GM12878 (cell line): ENCODE measurements around the gene ARHGDIG. TPM values are rescaled to one million over a fixed set of nuclear protein-coding genes. Genes with fewer than 3 reads are reported as not detected.

Experiments
- ATAC-seq: fragments of 200-7000 bp; cut with Tn5 transposase; 3 replicates; pipeline ENCODE4 v1.9.1; 2020; ENCODE audit warnings: mild to moderate bottlenecking, moderate library complexity
- BruUV-seq: library from RNA; stranded (reverse); fragments of 400-500 nt; replicated peaks from 2 replicates; lab custom pipeline; 2021; lab: Mats Ljungman, UMichigan
- CTCF ChIA-PET: fragments of 300-600 bp; sonication (Branson Sonifier 250); formaldehyde crosslinking; extraction: SDS; loops from one replicate; lab custom pipeline; 2021; ENCODE audit warnings: inconsistent platforms; lab: Yijun Ruan, JAX
- POLR2A ChIA-PET: fragments of 350-600 bp; formaldehyde crosslinking; extraction: SDS; loops from one replicate; lab custom pipeline; 2021; ENCODE audit warnings: inconsistent platforms; lab: Charles Lee
- RAD21 ChIA-PET: fragments of 300-600 bp; sonication (Branson Sonifier 250); formaldehyde crosslinking; loops from one replicate; lab custom pipeline; 2023; ENCODE audit warnings: antibody characterized with exemption; ENCODE audit not compliant: unreplicated experiment; lab: Charles Lee
- SMC1A ChIA-PET: fragments of 300-600 bp; sonication (Branson Sonifier 250); formaldehyde crosslinking; loops from one replicate; lab custom pipeline; 2023; ENCODE audit not compliant: unreplicated experiment, uncharacterized antibody; lab: Charles Lee
- DNase-seq: peaks from one replicate; pipeline ENCODE4 v3.0.0-alpha.2; 2011; ENCODE audit warnings: low read depth, low spot score
- FAIRE-seq: peaks from 3 replicates; lab custom pipeline; 2011; peaks lifted over from hg19 to GRCh38; lab: Jason Lieb, UNC
- H2AFZ ChIP-seq: 2 replicates; pipeline ENCODE4 v1.6.0; 2011; ENCODE audit warnings: low read depth, low read length, control low read depth; ENCODE audit not compliant: control insufficient read depth
- H3K27ac ChIP-seq: 2 replicates; pipeline ENCODE4 v1.5.1; 2011; ENCODE audit warnings: control low read depth; ENCODE audit not compliant: control insufficient read depth, insufficient read depth
- H3K27me3 ChIP-seq, 2 experiments: replicated peaks in 1 of 2; 2 replicates each; pipeline versions ENCODE4 v1.6.0 to v1.6.1; 2011; ENCODE audit warnings: low read length in 1 of 2; ENCODE audit not compliant: control insufficient read depth in 2 of 2, insufficient read depth in 2 of 2
- H3K36me3 ChIP-seq, 2 experiments: 2 replicates each; pipeline ENCODE4 v1.5.1; 2011; ENCODE audit warnings: low read length in 1 of 2; ENCODE audit not compliant: control insufficient read depth in 2 of 2, insufficient read depth in 2 of 2
- H3K4me1 ChIP-seq: 2 replicates; pipeline ENCODE4 v1.6.1; 2011; ENCODE audit warnings: mild to moderate bottlenecking, low read length, moderate library complexity, mixed read lengths; ENCODE audit not compliant: control insufficient read depth, insufficient read depth
- H3K4me2 ChIP-seq: 2 replicates; pipeline ENCODE4 v1.6.0; 2011; ENCODE audit warnings: control low read depth; ENCODE audit not compliant: control insufficient read depth, insufficient read depth
- H3K4me3 ChIP-seq: fragments of 200-600 bp; sonication (generic); 2 replicates; pipeline ENCODE4 v1.5.1; 2016
- H3K79me2 ChIP-seq: 2 replicates; pipeline ENCODE4 v1.6.0; 2011; ENCODE audit warnings: low read length; ENCODE audit not compliant: control insufficient read depth, insufficient read depth
- H3K9ac ChIP-seq: 2 replicates; pipeline ENCODE4 v1.8.0; 2011; ENCODE audit warnings: low read length, control low read depth, mixed read lengths; ENCODE audit not compliant: control insufficient read depth, insufficient read depth
- H3K9me3 ChIP-seq: replicated peaks from 3 replicates; pipeline ENCODE4 v1.5.1; 2011; ENCODE audit warnings: mild to moderate bottlenecking, low read length; ENCODE audit not compliant: control insufficient read depth, insufficient read depth
- H4K20me1 ChIP-seq: 2 replicates; pipeline ENCODE4 v1.6.0; 2011; ENCODE audit not compliant: control insufficient read depth, insufficient read depth
- BMI1 ChIP-seq: fragments of 450-650 bp; IDR thresholded peaks from 2 replicates; pipeline ENCODE4 v1.6.1; 2016; ENCODE audit warnings: mild to moderate bottlenecking, moderate library complexity, borderline replicate concordance
- CHD1 ChIP-seq: IDR thresholded peaks from 2 replicates; pipeline ENCODE4 v1.6.1; 2012; ENCODE audit warnings: low read depth, low read length, improper control_type of control experiment
- CREB1 ChIP-seq: IDR thresholded peaks from 2 replicates; pipeline ENCODE4 v1.6.1; 2012; ENCODE audit warnings: low read depth, mild to moderate bottlenecking, inconsistent platforms
- EZH2 ChIP-seq: IDR thresholded peaks from 2 replicates; pipeline ENCODE4 v1.6.1; 2012; ENCODE audit warnings: low read depth, mild to moderate bottlenecking, control low read depth, inconsistent platforms, low read length, borderline replicate concordance; ENCODE audit not compliant: control insufficient read depth
- MEF2B ChIP-seq: fragments of 450-650 bp; IDR thresholded peaks from 2 replicates; pipeline ENCODE4 v1.6.1; 2018; ENCODE audit warnings: mild to moderate bottlenecking, moderate library complexity; ENCODE audit not compliant: partially characterized antibody, poor library complexity, severe bottlenecking
- MTA2 ChIP-seq: fragments of 450-650 bp; IDR thresholded peaks from 2 replicates; pipeline ENCODE4 v1.6.1; 2016; ENCODE audit warnings: low read depth, mild to moderate bottlenecking, moderate library complexity
- MXI1 ChIP-seq: fragments of 150-350 bp; IDR thresholded peaks from 2 replicates; pipeline ENCODE4 v1.6.1; 2011; ENCODE audit warnings: low read depth, mild to moderate bottlenecking, inconsistent platforms, low read length, improper control_type of control experiment
- NR2C2 ChIP-seq: IDR thresholded peaks from 2 replicates; pipeline ENCODE4 v1.6.1; 2011; ENCODE audit warnings: borderline replicate concordance, low read depth; ENCODE audit not compliant: control insufficient read depth, insufficient read length
- NR2F1 ChIP-seq: fragments of 450-650 bp; conservative IDR thresholded peaks from 2 replicates; pipeline ENCODE4 v1.6.1; 2017; ENCODE audit warnings: mild to moderate bottlenecking
- RCOR1 ChIP-seq: conservative IDR thresholded peaks from 2 replicates; pipeline ENCODE4 v1.6.1; 2012; ENCODE audit warnings: low read depth, low read length, improper control_type of control experiment
- RUNX3 ChIP-seq: IDR thresholded peaks from 2 replicates; pipeline ENCODE4 v1.6.1; 2012; ENCODE audit warnings: low read length, inconsistent platforms
- SMARCA5 ChIP-seq: fragments of 450-650 bp; IDR thresholded peaks from 2 replicates; pipeline ENCODE4 v1.6.1; 2017; ENCODE audit warnings: mild to moderate bottlenecking
- WGBS: methylation state at CpG from one replicate; pipeline ENCODE4 v1.1.6; 2016; ENCODE audit warnings: low lambda C conversion rate; ENCODE audit not compliant: insufficient replicate concordance, insufficient coverage; ENCODE audit errors: missing lambda C conversion rate; 5-methylcytosine and 5-hydroxymethylcytosine counted together
- in situ Hi-C: fragments of 300-500 bp; cut with MboI; formaldehyde crosslinking; loops from 9 replicates; pipeline ENCODE4 v1.14.3; 2018; ENCODE audit warnings: mixed read lengths
- intact Hi-C: fragments of 100-400 bp; cut with micrococcal nuclease; formaldehyde crosslinking; loops from one replicate; pipeline ENCODE4 v1.14.2; 2022; ENCODE audit not compliant: unreplicated experiment
- polyA plus RNA-seq, 11 experiments: library from polyadenylated mRNA; depleted of rRNA in 4 of 11; unstranded in 6 of 11; stranded (reverse) in 5 of 11; fragments of >200 nt; fragmentation: Nextera tagmentation in 4 of 11; fragmentation: Illumina TruSeq in 1 of 11; extraction: Ambion mirVana in 4 of 11; extraction: Trizol in 1 of 11; gene quantifications; 1 replicate in 1 of 11; 2 replicates in 10 of 11; pipeline versions ENCODE4 v1.2.1 to v1.2.3, GENCODE V29; 2011 to 2016; ENCODE audit warnings: inconsistent platforms in 2 of 11, missing spikeins in 2 of 11, low read depth in 1 of 11
- total RNA-seq, 4 experiments: library from RNA; depleted of rRNA in 3 of 4; stranded (reverse); fragments of >200 nt in 3 of 4; fragmentation: Illumina TruSeq in 1 of 4; extraction: Trizol in 1 of 4; gene quantifications; 2 replicates each; pipeline versions ENCODE4 v1.2.1 to v1.2.3, GENCODE V29; 2013 to 2021
- TF ChIP-seq, protein P1 (sequence below): fragments of 450-650 bp; conservative IDR thresholded peaks from 2 replicates; pipeline ENCODE4 v1.6.1; 2017; ENCODE audit warnings: mild to moderate bottlenecking, moderate library complexity

Gene ARHGDIG
- total and polyA plus RNA-seq, 10 of the 15 experiments (the other 5 are each of a cell fraction or from before 2014, with no cell fraction given) = not detected

DNA sequence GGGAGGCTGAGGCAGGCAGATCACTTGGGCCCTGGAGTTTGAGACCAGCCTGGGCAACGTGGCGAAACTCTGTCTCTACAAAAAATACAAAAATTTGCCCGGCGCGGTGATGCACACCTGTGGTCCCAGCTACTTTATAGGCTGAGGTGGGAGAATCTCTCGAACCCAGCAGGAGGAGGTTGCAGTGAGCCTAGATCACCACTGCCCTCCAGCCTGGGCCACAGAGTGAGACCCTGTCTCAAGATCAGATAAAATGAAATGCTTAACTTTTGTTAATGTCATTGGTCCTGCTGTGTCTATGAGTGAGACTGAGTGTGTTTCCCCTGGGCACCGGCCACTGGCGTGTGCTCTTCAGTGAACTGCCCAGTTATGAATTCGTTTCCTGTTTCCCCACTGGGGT is 35.3 kb upstream of the ARHGDIG start:
- no peak overlapping the region for H2AFZ ChIP-seq
- no peak for TF ChIP-seq RUNX3
- TF ChIP-seq BMI1 = no peak
- TF ChIP-seq CHD1 = no peak
- TF ChIP-seq SMARCA5 = no peak
- TF ChIP-seq, all 136 proteins: peak for 0
- CTCF ChIA-PET = no interaction called here
- H3K27ac ChIP-seq = no peak overlapping the region
- H3K4me1 ChIP-seq = peaks cover 17% of the 10 kb centered on the region
- H3K79me2 ChIP-seq = no peaks in the 10 kb centered on the region; the same call in 1 of the 2 replicates
- H3K4me3 ChIP-seq = no peak overlapping the region
- POLR2A ChIA-PET = interaction anchor here (1.0 kb wide), 1 partner anchor 10 kb away, joined by 4 read pairs; the partner anchor contains the start of gene FAM234A
- no peaks in the 10 kb centered on the region; a peak in 1 of 4 replicates for H3K36me3 ChIP-seq
- H3K27me3 ChIP-seq = no peaks in the 10 kb centered on the region
- no peak overlapping the region for H3K9ac ChIP-seq
- DNase-seq (no peak), FAIRE-seq (no peak), ATAC-seq (no peak)
- H3K9me3 ChIP-seq = no peaks in the 10 kb centered on the region
- RAD21 ChIA-PET = no interaction called here
- BruUV-seq = no TSS peak
- in situ Hi-C loops (no loop called here), intact Hi-C loops (no loop called here)
- H4K20me1 ChIP-seq = no peaks in the 10 kb centered on the region
- SMC1A ChIA-PET = no interaction called here
- H3K4me2 ChIP-seq = no peak overlapping the region
- 91% methylated on average over 9 of the region's 9 CpGs for WGBS

- FAIRE-seq (no peak), DNase-seq (no peak), ATAC-seq (no peak)
- ChIA-PET RAD21 (no interaction called here), SMC1A (no interaction called here), CTCF (no interaction called here), POLR2A (no interaction called here)
- Histone ChIP-seq H3K9ac (no peak overlapping the region), H3K27me3 (no peaks in the 10 kb centered on the region), H4K20me1 (no peaks in the 10 kb centered on the region), H2AFZ (no peak overlapping the region), H3K4me3 (no peak overlapping the region), H3K4me2 (no peak overlapping the region), H3K9me3 (no peaks in the 10 kb centered on the region), H3K36me3 (no peaks in the 10 kb centered on the region), H3K4me1 (peaks cover 6% of the 10 kb centered on the region), H3K79me2 (no peaks in the 10 kb centered on the region; the same call in 1 of the 2 replicates), H3K27ac (no peak overlapping the region)
- WGBS = 97% methylated on average over 12 of the region's 12 CpGs
- BruUV-seq = no TSS peak
- in situ Hi-C loops (no loop called here), intact Hi-C loops (no loop called here)
- TF ChIP-seq MEF2B (no peak), CREB1 (no peak), RUNX3 (no peak), MXI1 (no peak), RCOR1 (no peak), NR2C2 (no peak), NR2F1 (no peak), MTA2 (no peak), EZH2 (no peak)
- TF ChIP-seq, protein P1, sequence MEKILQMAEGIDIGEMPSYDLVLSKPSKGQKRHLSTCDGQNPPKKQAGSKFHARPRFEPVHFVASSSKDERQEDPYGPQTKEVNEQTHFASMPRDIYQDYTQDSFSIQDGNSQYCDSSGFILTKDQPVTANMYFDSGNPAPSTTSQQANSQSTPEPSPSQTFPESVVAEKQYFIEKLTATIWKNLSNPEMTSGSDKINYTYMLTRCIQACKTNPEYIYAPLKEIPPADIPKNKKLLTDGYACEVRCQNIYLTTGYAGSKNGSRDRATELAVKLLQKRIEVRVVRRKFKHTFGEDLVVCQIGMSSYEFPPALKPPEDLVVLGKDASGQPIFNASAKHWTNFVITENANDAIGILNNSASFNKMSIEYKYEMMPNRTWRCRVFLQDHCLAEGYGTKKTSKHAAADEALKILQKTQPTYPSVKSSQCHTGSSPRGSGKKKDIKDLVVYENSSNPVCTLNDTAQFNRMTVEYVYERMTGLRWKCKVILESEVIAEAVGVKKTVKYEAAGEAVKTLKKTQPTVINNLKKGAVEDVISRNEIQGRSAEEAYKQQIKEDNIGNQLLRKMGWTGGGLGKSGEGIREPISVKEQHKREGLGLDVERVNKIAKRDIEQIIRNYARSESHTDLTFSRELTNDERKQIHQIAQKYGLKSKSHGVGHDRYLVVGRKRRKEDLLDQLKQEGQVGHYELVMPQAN = no peak
These were observed 33.4 kb upstream of the ARHGDIG start for GRCh38 chr16:247027-247426.
